ENCODE measurements around the gene FUT8.

- no peak for TF ChIP-seq CTCF (IDR thresholded peaks at IDR 0.05)
- TF ChIP-seq POLR2A (IDR thresholded peaks at IDR 0.05) = no peak
These were observed 66.9 kb downstream of the FUT8 start for GRCh38 chr14:65479386-65479785.
